NCI-H2029 treated with DMSO at 0.1 percent for 48 hours (cell line): ENCODE data around the gene PBX3.
"Not testable (repeated sequence)": the region's sequence is repeated elsewhere in the genome, so short reads cannot be mapped to it uniquely, and the experiment has no call there.

ENCODE experiments used
- DNase-seq: peaks from one replicate; lab custom pipeline; 2025; lab: John Stamatoyannopoulos, UW

Gene PBX3

DNA sequence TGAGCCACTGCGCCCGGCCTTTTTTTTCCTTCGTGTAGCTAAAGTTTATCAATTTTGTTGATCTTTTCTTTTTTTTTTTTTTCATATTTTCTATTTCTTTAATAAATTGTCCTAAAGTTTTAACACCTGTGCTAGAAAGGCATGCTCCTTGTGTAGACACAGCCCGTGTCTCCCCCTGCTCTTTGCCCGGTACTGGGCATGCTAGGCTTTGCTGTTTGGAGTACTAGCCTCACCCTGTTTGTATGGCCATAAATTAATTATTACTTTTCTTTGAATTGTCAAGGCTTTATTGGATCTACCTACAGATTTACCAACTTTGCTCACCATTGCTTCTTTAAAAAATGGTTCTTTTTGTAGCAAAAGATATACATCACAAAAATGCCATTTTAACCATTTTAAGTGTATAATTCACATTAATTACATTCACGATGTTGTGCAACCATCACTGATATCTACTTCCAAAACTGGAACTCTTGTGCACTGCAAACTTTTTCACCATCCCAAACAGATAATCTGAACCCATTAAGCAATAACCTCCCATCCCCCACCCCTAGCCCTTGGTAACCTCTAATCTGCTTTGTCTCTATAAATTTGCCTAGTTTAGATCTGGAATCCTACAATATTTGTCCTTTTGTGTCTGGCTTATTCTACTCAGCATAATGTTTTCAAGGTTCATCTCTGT is 31.5 kb downstream of the PBX3 start:
- not testable (repeated sequence) for DNase-seq

DNA sequence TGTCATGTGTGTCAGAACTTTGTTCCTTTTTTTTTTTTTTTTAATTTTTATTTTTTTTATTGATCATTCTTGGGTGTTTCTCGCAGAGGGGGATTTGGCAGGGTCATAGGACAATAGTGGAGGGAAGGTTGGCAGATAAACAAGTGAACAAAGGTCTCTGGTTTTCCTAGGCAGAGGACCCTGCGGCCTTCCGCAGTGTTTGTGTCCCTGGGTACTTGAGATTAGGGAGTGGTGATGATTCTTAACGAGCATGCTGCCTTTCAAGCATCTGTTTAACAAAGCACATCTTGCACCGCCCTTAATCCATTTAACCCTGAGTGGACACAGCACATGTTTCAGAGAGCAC is 32.0 kb downstream of the PBX3 start:
- not testable (repeated sequence) for DNase-seq

DNA sequence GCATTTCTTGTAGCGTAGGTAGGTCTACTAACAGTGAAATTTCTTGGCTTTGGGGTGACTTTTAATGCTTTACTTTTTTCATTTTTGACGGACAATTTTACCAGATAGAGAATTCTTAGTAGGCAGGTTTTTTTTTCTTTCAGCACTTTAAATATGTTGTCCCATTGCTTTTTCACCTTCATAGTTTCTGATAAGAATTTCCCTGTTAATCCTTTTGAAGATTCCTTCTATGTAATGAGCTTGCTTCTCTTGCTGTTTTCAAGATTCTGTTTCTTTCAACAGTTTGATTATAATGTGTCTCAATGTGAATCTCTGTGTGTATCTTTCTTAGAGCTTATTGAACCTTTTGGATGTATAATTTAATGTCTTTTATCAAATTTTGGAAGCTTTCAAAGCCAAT is 35.5 kb downstream of the PBX3 start:
- DNase-seq = no peak

DNA sequence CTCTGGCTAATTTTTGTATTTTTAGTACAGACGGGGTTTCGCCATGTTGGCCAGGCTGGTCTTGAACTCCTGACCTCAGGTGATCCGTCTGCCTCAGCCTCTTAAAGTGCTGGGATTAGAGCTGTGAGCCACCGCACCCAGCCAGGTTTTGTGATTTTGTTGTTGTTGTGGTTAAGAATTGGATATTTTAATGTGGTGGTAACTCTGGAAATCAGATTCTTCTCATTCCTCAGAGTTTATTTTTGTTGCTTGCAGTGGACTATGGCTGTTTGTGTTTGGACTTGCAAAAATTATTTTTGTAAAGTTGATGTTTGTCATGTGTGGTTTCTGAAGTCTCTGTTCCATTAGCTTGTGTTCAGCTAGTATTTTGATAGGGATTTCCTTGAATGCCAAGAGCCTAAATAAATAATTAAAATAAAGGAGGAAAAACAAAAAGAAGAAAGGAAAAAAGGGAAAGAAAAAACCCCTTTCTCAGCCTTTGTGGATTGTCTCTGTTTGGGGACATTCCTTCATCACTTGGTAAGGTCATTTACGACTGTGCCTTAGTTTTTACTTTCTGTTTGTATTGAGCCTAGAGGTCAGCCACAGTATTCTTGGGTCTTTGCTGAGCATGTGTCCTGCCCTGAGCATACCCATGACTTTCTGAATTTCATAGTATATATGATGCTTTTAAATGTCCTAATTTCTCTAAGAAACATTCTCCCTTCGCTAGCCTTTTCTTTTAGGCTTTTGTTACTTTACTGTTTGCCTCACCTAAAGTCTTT is 37.3 kb downstream of the PBX3 start:
- no peak for DNase-seq

DNA sequence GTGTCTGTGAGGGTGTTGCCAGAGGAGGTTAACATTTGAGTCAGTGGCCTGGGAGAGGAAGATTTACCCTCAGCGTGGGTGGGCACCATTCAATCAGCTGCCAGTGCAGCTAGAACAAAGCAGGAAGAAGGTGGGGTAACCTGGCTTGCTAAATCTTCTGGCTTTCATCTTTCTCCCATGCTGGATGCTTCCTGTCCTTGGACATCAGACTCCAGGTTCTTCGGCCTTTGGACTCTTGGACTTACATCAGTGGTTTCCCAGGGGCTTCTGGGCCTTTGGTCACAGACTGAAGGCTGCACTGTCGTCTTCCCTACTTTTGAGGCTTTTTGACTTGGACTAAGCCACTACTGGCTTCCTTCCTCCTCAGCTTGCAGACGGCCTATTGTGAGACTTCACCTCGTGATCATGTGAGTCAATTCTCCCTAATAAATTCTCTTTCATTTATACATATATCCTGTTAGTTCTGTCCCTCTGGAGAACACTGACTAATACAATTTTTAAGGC is 38.1 kb downstream of the PBX3 start:
- no peak for DNase-seq

DNA sequence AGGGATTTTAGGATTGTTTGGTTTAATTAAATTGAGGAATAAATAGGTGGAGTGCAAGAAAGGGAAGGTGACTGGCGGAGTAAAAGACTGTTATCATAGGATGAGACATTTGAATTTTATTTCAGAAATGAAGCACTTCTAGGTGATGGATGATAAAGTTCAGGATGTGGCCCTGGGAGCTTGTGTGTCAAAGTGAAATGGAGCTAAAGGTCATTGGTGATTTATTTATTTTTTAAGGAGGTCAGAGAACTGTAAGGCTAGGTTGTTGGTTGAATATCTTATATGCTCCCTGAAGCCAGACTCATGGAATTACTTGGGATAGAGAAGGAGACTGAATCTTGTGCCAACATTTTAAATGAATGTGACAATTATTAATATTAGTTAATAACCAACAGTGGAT is 40.5 kb downstream of the PBX3 start:
- no peak for DNase-seq

DNA sequence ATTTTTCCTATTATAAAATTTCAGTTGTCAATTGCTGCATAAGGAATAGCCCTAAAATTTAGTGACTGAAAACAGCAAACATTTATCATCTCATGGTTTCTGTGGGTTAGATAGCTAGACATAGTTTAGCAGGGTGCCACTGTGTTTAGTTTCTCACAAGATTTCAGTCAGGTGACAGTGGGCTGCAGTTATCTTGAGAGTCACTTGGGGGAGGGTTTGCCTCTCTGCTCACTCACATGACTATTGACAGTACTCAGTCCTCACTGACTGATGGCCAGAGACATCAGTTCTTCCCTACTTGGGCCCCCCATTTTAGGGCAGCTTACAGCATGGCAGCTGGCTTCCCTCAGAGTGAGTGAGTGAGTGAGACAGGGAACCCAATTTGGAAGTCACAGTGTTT is 42.0 kb downstream of the PBX3 start:
- no peak for DNase-seq

DNA sequence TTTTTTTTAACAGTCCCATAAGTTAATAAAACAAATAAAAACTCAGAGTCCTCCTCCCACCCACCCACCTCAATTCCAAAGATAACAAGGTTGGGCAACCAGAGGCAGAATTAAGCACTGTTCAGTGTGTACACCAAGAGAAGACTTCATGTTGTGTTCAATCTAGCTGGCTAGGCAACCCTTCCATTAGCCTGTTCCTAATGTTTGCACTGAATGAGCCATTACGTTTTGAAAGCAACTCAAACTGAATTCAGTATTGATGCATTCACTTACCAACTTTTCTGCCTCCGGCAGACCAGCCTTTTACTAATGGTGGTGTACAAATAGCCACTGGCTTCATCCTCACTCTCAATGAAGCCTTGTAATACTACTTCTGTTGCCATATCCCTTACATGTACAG is 47.5 kb downstream of the PBX3 start:
- DNase-seq = no peak

DNA sequence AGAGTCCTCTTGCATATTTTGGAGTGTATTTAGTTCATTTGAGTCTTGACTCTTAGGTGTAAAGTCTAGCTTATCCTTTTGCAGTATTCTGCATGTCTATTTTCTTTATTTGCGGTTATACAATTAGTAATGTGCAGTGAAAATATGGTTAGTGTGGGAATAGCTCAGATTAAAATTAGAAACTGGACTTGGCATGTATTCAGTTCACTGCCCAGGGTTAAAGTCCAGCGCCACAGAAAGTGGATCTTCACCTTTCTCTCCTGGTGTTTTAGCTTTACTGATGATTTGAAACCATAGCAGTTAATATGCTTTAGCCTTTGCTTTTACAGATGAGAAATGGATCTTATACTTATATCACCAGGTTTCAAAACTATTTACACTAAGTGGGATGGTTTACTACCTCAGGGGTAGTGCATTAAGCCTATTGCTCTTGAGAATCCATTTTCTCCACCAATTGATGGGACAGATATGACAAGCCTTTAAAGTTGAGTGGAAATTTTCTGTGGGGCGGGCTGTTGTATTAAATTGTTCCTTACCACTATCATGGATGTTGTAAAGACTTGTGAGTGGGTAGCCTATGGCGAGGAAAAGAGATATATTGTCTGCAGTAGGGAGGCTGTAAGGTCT is 48.9 kb downstream of the PBX3 start:
- DNase-seq = no peak

DNA sequence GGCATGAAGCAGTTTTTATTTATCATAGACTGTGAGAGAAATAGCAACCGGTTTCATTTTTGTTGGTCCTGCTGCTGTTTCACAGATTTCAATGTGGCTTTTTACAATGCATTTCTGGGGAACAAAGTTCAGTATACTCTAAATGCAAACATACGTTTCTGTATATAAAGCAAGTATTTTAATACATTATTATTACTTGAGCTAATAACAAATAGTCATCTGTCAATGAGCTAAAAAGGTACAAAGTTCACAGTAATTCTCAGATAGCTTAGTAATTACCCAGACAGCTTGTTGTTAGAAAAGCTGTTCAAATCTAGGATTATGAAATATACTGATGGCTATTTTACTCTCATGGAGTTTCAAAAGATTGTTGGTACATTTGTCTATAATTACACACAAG is 50.8 kb downstream of the PBX3 start:
- DNase-seq = no peak

DNA sequence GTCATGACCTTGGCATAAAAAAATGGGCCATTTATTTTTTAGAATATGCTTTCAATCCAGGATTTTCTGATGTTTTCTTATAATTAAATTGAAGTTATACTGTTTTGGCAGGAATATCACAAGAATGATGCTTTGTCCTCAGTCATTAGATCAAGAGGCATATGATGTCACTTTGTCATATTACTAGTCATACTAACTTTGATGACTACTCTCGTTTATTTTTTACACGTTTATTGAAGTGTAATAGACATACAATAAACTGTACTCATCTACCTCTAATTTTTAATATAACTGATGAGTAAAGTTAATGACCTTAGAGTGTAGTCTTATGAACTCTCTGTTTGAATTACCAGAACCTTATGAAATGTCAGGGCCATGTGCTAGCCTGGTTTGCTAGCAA is 56.4 kb downstream of the PBX3 start:
- DNase-seq = no peak

DNA sequence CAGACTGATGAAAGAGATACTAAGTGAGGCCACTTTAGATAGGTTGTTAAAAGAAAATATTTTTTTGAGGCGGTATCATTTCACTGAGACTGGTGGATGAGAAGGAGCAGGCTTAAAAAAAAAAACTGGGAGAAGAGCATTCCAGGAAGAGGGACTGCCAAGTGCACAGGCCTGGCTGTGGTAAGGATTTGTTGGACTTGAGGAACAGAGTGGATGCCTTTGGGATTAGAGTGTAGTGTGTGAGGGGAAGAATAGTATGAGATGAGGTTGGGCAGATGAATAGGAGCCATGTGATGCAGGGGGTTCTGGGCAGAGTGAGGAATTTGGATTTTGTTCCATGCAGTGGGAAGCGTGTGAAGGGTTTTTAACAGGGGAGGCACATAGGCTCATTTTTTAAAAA is 57.9 kb downstream of the PBX3 start:
- no peak for DNase-seq

DNA sequence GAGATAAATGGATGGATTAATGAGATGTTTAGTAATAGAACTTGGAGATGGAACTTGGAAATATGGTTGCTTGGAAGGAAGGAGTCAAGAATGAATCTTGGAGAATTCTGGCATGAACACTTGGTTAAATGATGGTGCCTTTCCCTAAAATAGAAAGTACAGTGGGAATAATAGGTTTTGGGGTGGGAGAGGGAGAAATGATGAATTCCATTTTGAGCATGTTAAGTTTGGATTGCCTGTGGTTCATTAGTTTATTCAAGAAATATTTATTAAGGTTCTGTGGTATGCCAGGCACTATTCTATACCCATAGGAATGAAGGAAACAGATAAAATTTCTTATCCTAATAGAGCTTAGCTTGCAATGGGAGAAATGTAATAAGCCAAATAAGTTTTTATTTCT is 58.4 kb downstream of the PBX3 start:
- DNase-seq = no peak

DNA sequence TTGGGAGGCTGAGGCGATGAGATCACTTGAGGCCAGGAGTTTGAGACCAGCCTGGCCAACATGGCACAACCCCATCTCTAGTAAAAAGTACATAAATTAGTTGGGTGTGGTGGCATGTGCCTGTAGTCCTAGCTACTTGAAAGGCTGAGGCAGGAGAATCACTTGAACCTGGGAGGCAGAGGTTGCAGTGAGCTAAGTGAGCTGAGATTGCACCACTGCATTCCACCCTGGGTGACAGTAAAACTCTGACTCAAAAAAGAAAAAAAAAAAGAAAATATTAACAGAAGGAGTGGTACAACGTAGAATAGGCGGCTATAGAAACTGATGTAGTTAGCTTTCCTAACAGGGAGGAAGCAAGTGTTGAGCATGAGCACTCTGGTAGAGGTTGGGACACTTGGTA is 59.9 kb downstream of the PBX3 start:
- no peak for DNase-seq

DNA sequence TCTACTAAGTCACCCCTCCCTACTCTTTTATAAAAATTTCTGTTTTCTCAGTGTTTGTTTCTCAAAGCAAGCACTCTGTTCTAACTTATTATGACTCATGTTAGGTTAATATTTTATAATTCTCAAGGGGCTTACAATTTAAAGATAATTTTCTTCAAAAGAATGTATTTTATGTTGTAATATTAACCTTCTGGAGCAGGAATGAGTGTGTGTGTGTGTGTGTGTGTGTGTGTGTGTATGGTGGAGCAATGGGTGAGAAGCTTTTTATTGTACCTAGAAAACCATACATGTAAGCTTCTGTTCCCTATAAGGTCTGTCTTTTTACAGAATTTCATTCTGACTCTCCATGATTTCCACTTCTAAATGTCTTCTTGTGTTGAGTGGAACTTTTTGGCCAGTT is 63.0 kb downstream of the PBX3 start:
- DNase-seq = no peak

DNA sequence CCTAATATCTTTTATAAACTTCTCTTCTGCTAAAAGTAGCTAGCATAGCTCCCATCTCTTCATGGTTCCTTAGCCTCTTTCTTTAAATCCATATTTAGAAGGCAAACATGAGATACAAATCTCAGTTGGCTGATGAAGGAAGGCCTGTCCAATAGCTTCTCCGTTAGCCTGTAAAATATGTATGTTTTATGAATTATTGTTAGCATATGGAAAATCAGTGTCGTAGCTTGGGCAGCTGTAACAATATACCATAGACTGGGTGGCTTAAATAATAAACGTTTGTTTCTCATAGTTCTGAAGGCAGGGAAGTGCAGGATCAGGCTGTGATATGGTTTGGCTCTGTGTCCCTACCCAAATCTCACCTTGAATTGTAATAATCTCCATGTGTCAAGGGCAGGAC is 63.8 kb downstream of the PBX3 start:
- no peak for DNase-seq

DNA sequence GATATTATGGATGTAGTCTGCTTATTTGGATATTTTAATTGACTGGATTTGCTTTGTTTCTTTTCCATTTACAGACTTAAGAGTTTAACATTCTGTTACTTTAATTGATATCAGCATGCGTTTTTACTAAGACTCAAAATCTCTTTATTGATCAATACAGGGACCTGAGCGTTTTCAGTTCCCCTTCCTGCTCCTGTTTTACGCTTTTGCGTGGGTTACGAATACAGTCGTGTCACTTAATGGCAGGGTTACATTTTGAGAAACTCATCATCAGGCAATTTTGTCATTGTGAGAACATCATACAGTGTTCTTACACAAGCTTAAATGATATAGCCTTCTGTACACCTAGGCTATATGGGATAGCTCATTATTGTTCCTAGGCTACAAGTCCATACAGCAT is 65.2 kb downstream of the PBX3 start:
- no peak for DNase-seq

DNA sequence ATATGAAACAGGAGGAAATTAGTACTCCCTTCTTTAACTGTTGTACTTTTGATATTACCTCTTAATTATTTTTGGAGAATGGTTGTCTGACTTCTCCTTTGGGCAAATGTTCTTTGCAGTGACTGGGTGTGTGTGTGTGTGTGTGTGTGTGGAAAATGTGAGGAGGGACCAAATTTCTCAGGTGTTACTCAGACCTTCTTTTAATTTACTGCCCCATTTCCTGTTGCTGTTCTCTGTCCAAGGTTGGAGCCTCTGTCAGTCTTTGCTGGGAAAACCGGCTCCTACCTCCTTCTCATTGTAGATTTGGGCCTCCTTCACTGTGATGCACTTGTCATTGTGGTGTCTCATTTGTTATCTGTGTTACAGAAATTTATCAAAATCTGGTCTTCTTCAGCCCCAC is 68.4 kb downstream of the PBX3 start:
- DNase-seq = no peak

DNA sequence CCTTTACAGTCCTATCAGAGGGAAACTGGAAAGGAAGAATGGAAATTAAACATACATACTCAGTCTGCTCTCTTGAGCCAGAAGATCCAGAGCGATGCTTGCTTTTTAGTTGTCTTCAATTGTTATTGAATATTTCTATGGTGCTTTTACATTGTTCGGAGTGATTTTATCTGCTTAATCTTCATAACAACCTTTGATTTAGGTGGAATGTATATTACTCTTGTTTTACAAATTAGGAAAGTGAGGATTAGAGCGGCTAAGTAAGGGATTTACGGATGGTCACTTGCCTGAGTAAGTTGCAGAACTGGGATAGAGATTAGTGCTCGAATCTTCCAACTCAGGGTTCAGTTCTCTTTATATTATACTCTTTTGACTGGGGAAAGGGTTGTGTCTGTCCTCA is 69.1 kb downstream of the PBX3 start:
- DNase-seq = no peak

DNA sequence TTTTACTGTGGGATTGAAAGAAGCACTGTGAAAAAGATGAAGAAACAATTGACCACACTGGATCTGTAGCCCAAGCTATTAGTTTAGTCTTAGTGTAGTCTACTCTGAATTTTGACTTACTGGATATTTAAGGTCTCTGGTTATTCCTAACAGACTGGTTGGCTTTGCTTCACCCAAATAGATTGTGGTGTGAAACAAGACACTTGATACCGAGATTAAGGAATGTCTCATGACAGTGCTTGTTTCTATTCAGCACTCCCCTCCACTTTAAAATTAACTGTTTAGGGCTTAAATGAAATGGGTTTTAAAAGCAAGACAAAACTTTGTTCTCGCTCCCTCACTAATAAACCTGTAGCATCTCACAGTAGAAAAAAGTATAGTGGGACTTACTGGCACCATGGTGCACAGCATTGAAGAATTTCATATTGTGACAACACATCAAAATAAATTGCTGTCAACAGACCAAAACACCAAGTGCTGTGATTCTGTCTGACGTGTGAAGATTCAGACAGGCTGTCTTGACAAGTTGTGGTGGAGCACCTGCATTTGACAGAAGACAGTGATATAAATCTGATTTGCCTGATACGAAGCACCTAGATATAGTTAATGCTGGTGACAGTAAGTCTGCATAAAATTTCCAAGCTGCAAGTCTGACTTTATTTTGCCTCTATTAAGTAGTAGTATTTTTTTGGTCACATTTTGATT is 73.1 kb downstream of the PBX3 start:
- no peak for DNase-seq

DNA sequence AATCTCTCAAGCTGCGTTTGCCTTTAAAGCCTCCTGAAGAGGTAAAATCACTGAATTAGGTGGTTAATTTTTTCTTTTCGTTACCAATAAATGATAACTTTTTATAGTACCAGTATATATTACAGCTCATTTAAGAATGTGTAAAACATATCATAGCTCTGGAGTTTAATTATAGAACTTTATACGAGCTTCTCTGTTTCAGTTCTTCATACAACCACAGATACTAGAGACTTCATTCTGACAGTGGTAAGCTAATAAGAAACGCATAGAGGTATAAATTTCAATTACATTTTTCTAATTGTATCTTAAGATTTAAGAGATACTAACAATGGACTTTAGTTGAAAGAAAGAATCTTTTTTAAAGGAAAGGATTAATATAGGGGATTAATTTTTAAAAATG is 73.9 kb downstream of the PBX3 start:
- DNase-seq = no peak

DNA sequence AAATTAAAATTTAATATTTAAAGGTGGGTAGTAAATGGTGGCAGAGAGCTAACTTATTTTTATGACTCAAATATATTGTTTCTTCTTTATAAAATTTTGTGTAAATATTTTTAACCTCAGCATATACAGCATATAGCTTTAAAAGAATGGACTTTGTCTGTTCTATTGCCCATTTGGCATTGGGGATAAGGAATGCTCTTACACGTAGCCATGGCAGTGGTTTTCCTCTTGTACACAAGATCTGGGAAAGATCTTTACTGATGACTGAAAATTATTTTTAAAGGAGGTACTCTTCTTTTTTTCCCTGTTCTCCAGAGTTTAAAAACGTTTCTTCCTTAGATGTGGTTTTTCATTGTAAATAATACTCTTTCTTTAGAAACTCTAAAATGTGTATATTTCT is 75.0 kb downstream of the PBX3 start:
- no peak for DNase-seq

DNA sequence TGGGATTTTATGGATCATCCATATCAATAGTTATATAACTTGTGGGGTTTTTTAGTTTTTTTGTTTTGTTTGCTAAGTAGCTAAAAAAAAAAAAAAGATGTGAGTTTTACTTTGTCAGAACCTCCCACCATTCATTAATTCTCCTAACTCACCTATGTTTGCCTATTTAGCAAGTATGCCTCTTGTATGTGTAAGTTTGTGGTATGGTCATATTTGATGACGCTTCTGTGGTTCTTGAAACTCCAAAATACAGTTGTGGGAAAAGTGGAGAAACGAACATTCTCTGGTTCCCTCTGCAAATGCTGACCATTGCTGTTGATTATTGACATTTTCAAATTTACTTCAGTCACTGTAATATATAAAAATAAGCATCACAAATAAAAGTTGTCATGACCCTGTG is 75.7 kb downstream of the PBX3 start:
- DNase-seq = no peak
